HepG2 (cell line): ENCODE results near the gene SYNC.

Source experiments
- ARID4A ChIP-seq: sonication (generic); formaldehyde crosslinking; IDR thresholded peaks from 2 replicates; pipeline ENCODE4 v1.5.0; 2020; ENCODE audit warnings: mild to moderate bottlenecking, missing genetic modification reagents, borderline replicate concordance
- ETS1 ChIP-seq: sonication (generic); formaldehyde crosslinking; IDR thresholded peaks from 2 replicates; pipeline ENCODE4 v1.4.0; 2020; ENCODE audit warnings: missing genetic modification reagents
- EZH2 ChIP-seq: conservative IDR thresholded peaks from 2 replicates; pipeline ENCODE4 v1.6.1; 2012; ENCODE audit warnings: mild to moderate bottlenecking, low read depth, low read length, moderate library complexity
- MYC ChIP-seq: sonication (generic); formaldehyde crosslinking; IDR thresholded peaks from 2 replicates; pipeline ENCODE4 v1.9.0; 2021; ENCODE audit warnings: missing genetic modification reagents, borderline replicate concordance
- POLR2A ChIP-seq, 2 experiments: IDR thresholded peaks; 2 replicates each; pipeline ENCODE4 v1.6.1; 2011; ENCODE audit warnings: low read depth in 2 of 2, low read length in 2 of 2, mild to moderate bottlenecking in 1 of 2, moderate library complexity in 1 of 2; ENCODE audit not compliant: insufficient read depth in 1 of 2
- POLR2AphosphoS5 ChIP-seq: IDR thresholded peaks from 2 replicates; pipeline ENCODE4 v1.6.1; 2012; ENCODE audit warnings: low read depth, low read length
- RELA ChIP-seq: sonication (generic); formaldehyde crosslinking; IDR thresholded peaks from 2 replicates; pipeline ENCODE4 v1.4.0; 2020; ENCODE audit warnings: missing genetic modification reagents
- SMAD3 ChIP-seq: sonication (generic); formaldehyde crosslinking; IDR thresholded peaks from 2 replicates; pipeline ENCODE4 v1.4.0; 2020; ENCODE audit warnings: missing genetic modification reagents
- SMC3 ChIP-seq: IDR thresholded peaks from 2 replicates; pipeline ENCODE4 v1.6.1; 2011; ENCODE audit warnings: low read length, improper control_type of control experiment
- U2AF2 ChIP-seq: fragments of 200-400 bp; formaldehyde crosslinking; IDR thresholded peaks from 2 replicates; pipeline ENCODE4 v1.6.1; 2017; ENCODE audit warnings: low read depth, mild to moderate bottlenecking, low read length
- TF ChIP-seq, protein P1 (sequence below): sonication (generic); formaldehyde crosslinking; IDR thresholded peaks from 2 replicates; pipeline ENCODE4; 2020; ENCODE audit warnings: missing genetic modification reagents, mild to moderate bottlenecking, borderline replicate concordance
- TF ChIP-seq, protein P2 (sequence below): sonication (generic); formaldehyde crosslinking; IDR thresholded peaks from 2 replicates; pipeline ENCODE4 v1.5.0; 2020; ENCODE audit warnings: mild to moderate bottlenecking, missing genetic modification reagents, moderate library complexity
- TF ChIP-seq, protein P3 (sequence below): sonication (generic); formaldehyde crosslinking; IDR thresholded peaks from 2 replicates; pipeline ENCODE4 v1.4.0; 2020; ENCODE audit warnings: missing genetic modification reagents

- TF ChIP-seq SMC3 (no peak), MYC (no peak), SMAD3 (CRISPR knock-in tag) (no peak), POLR2AphosphoS5 (no peak), EZH2 (no peak), U2AF2 (no peak), POLR2A (IDR thresholded peaks at IDR 0.05; ENCODE audit: insufficient read depth in 1 of 2, low read depth in 2 of 2, low read length in 2 of 2) (no peak), ARID4A (CRISPR knock-in tag) (no peak), ETS1 (CRISPR knock-in tag) (no peak), RELA (CRISPR knock-in tag) (no peak)
- TF ChIP-seq, protein P1, sequence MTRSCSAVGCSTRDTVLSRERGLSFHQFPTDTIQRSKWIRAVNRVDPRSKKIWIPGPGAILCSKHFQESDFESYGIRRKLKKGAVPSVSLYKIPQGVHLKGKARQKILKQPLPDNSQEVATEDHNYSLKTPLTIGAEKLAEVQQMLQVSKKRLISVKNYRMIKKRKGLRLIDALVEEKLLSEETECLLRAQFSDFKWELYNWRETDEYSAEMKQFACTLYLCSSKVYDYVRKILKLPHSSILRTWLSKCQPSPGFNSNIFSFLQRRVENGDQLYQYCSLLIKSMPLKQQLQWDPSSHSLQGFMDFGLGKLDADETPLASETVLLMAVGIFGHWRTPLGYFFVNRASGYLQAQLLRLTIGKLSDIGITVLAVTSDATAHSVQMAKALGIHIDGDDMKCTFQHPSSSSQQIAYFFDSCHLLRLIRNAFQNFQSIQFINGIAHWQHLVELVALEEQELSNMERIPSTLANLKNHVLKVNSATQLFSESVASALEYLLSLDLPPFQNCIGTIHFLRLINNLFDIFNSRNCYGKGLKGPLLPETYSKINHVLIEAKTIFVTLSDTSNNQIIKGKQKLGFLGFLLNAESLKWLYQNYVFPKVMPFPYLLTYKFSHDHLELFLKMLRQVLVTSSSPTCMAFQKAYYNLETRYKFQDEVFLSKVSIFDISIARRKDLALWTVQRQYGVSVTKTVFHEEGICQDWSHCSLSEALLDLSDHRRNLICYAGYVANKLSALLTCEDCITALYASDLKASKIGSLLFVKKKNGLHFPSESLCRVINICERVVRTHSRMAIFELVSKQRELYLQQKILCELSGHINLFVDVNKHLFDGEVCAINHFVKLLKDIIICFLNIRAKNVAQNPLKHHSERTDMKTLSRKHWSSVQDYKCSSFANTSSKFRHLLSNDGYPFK (CRISPR knock-in tag), result no peak
- TF ChIP-seq, protein P2, sequence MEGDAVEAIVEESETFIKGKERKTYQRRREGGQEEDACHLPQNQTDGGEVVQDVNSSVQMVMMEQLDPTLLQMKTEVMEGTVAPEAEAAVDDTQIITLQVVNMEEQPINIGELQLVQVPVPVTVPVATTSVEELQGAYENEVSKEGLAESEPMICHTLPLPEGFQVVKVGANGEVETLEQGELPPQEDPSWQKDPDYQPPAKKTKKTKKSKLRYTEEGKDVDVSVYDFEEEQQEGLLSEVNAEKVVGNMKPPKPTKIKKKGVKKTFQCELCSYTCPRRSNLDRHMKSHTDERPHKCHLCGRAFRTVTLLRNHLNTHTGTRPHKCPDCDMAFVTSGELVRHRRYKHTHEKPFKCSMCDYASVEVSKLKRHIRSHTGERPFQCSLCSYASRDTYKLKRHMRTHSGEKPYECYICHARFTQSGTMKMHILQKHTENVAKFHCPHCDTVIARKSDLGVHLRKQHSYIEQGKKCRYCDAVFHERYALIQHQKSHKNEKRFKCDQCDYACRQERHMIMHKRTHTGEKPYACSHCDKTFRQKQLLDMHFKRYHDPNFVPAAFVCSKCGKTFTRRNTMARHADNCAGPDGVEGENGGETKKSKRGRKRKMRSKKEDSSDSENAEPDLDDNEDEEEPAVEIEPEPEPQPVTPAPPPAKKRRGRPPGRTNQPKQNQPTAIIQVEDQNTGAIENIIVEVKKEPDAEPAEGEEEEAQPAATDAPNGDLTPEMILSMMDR, result no peak
- TF ChIP-seq, protein P3, sequence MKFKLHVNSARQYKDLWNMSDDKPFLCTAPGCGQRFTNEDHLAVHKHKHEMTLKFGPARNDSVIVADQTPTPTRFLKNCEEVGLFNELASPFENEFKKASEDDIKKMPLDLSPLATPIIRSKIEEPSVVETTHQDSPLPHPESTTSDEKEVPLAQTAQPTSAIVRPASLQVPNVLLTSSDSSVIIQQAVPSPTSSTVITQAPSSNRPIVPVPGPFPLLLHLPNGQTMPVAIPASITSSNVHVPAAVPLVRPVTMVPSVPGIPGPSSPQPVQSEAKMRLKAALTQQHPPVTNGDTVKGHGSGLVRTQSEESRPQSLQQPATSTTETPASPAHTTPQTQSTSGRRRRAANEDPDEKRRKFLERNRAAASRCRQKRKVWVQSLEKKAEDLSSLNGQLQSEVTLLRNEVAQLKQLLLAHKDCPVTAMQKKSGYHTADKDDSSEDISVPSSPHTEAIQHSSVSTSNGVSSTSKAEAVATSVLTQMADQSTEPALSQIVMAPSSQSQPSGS (CRISPR knock-in tag), result no peak
Observed at GRCh38 chr1:32748926-32749325, 46.4 kb upstream of the SYNC start.
